22Rv1 (cell line): Measurements from ENCODE around the gene PRSS38.

ENCODE experiments used
- ZFX ChIP-seq: fragments of 450-650 bp; IDR thresholded peaks from 2 replicates; pipeline ENCODE4 v1.6.1; 2017; ENCODE audit warnings: antibody characterized with exemption, borderline replicate concordance
- TF ChIP-seq, protein P1 (sequence below): fragments of 450-650 bp; IDR thresholded peaks from 2 replicates; pipeline ENCODE4 v1.5.1; 2017; ENCODE audit warnings: mild to moderate bottlenecking

DNA sequence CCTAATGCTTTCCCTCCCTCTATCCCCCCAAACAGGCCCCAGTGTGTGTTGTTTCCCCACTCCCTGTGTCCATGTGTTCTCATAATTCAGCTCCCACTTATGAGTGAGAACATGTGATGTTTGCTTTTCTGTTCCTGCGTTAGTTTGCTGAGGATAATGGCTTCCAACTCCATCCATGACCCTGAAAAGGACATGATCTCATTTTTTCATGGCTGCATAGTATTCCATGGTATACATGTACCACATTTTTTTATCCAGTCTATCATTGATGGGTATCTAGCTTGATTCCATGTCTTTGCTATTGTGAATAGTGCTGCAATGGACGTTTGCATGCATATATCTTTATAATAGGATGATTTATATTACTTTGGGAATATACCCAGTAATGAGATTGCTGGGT, 8.7 kb downstream of the PRSS38 start:
- TF ChIP-seq, protein P1, sequence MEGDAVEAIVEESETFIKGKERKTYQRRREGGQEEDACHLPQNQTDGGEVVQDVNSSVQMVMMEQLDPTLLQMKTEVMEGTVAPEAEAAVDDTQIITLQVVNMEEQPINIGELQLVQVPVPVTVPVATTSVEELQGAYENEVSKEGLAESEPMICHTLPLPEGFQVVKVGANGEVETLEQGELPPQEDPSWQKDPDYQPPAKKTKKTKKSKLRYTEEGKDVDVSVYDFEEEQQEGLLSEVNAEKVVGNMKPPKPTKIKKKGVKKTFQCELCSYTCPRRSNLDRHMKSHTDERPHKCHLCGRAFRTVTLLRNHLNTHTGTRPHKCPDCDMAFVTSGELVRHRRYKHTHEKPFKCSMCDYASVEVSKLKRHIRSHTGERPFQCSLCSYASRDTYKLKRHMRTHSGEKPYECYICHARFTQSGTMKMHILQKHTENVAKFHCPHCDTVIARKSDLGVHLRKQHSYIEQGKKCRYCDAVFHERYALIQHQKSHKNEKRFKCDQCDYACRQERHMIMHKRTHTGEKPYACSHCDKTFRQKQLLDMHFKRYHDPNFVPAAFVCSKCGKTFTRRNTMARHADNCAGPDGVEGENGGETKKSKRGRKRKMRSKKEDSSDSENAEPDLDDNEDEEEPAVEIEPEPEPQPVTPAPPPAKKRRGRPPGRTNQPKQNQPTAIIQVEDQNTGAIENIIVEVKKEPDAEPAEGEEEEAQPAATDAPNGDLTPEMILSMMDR = no peak
- no peak for TF ChIP-seq ZFX
